ENCODE measurements around the gene MDK. TPM values are rescaled to one million over a fixed set of nuclear protein-coding genes. Genes with fewer than 3 reads are reported as not detected.

Gene MDK
- total RNA-seq, 2 donors from 2014 or later = 644 to 1,502 TPM

- peaks cover 49% of the 10 kb centered on the region for H3K27me3 Mint-ChIP-seq (ENCODE audit: insufficient read depth)
- peaks cover 20% of the 10 kb centered on the region for H3K27me3 ChIP-seq (ENCODE audit: control insufficient read depth, insufficient read depth, low read length, poor library complexity, severe bottlenecking)
- H3K4me3 ChIP-seq (ENCODE audit: low read length) = no peak overlapping the region
- WGBS, 2 experiments (ENCODE audit: insufficient coverage in 1 of 2, insufficient read length in 1 of 2) = 83 to 100% methylated on average over 1 to 2 of the region's 2 CpGs
- no peaks in the 10 kb centered on the region for H3K36me3 Mint-ChIP-seq (ENCODE audit: low read depth)
- TF ChIP-seq CTCF (conservative IDR thresholded peaks at IDR 0.05) = no peak
- no peak overlapping the region for H3K4me3 Mint-ChIP-seq
- peak; percentile 71 for DNase-seq
- no peaks in the 10 kb centered on the region for H3K9me3 Mint-ChIP-seq
- no peak overlapping the region for H3K9ac ChIP-seq (ENCODE audit: extremely low read depth, low read length, poor library complexity, severe bottlenecking)
- H3K36me3 ChIP-seq (ENCODE audit: control insufficient read depth, insufficient read depth, low read length) = no peaks in the 10 kb centered on the region
- H3K9me3 ChIP-seq (ENCODE audit: control insufficient read depth, low read length) = no peaks in the 10 kb centered on the region
- H3K4me1 ChIP-seq (ENCODE audit: control insufficient read depth, insufficient read depth, low read length) = peaks cover 14% of the 10 kb centered on the region
- H3K27ac Mint-ChIP-seq = peak overlapping the region; percentile 84
- peaks cover 44% of the 10 kb centered on the region for H3K4me1 Mint-ChIP-seq
- no peak overlapping the region for H3K27ac ChIP-seq (ENCODE audit: low read depth, low read length)
Measured at GRCh38 chr11:46339816-46340215, 41.7 kb upstream of the MDK start.

GRCh38 chr11:46341454-46341853 is 40.0 kb upstream of the MDK start:
- no peak overlapping the region for H3K4me3 ChIP-seq (ENCODE audit: low read length)
- peaks cover 16% of the 10 kb centered on the region for H3K27me3 ChIP-seq (ENCODE audit: control insufficient read depth, insufficient read depth, low read length, poor library complexity, severe bottlenecking)
- no peaks in the 10 kb centered on the region for H3K9me3 ChIP-seq (ENCODE audit: control insufficient read depth, low read length)
- no peak overlapping the region for H3K4me3 Mint-ChIP-seq
- no peak overlapping the region for H3K27ac Mint-ChIP-seq
- peaks cover 49% of the 10 kb centered on the region for H3K27me3 Mint-ChIP-seq (ENCODE audit: insufficient read depth)
- no peak overlapping the region for H3K27ac ChIP-seq (ENCODE audit: low read depth, low read length)
- H3K4me1 ChIP-seq (ENCODE audit: control insufficient read depth, insufficient read depth, low read length) = peaks cover 14% of the 10 kb centered on the region
- no peaks in the 10 kb centered on the region for H3K36me3 Mint-ChIP-seq (ENCODE audit: low read depth)
- 92% methylated on average over 3 of the region's 3 CpGs for WGBS, 2 experiments (ENCODE audit: insufficient coverage in 1 of 2, insufficient read length in 1 of 2)
- no peak for TF ChIP-seq CTCF (conservative IDR thresholded peaks at IDR 0.05)
- H3K9me3 Mint-ChIP-seq = no peaks in the 10 kb centered on the region
- no peak overlapping the region for H3K9ac ChIP-seq (ENCODE audit: extremely low read depth, low read length, poor library complexity, severe bottlenecking)
- H3K36me3 ChIP-seq (ENCODE audit: control insufficient read depth, insufficient read depth, low read length) = no peaks in the 10 kb centered on the region
- no peak for DNase-seq
- H3K4me1 Mint-ChIP-seq = peaks cover 51% of the 10 kb centered on the region

GRCh38 chr11:46342239-46342638 is 39.2 kb upstream of the MDK start:
- Mint-ChIP-seq H3K4me1 (peaks cover 54% of the 10 kb centered on the region), H3K27ac (peak overlapping the region; percentile 31), H3K9me3 (no peaks in the 10 kb centered on the region), H3K4me3 (no peak overlapping the region), H3K27me3 (ENCODE audit: insufficient read depth) (peaks cover 48% of the 10 kb centered on the region), H3K36me3 (ENCODE audit: low read depth) (no peaks in the 10 kb centered on the region)
- H3K9ac ChIP-seq (ENCODE audit: extremely low read depth, low read length, poor library complexity, severe bottlenecking) = no peak overlapping the region
- TF ChIP-seq CTCF (conservative IDR thresholded peaks at IDR 0.05) = no peak
- no peaks in the 10 kb centered on the region for H3K9me3 ChIP-seq (ENCODE audit: control insufficient read depth, low read length)
- H3K4me3 ChIP-seq (ENCODE audit: low read length) = no peak overlapping the region
- H3K27ac ChIP-seq (ENCODE audit: low read depth, low read length) = no peak overlapping the region
- peaks cover 14% of the 10 kb centered on the region for H3K4me1 ChIP-seq (ENCODE audit: control insufficient read depth, insufficient read depth, low read length)
- peaks cover 17% of the 10 kb centered on the region for H3K27me3 ChIP-seq (ENCODE audit: control insufficient read depth, insufficient read depth, low read length, poor library complexity, severe bottlenecking)
- peak; percentile 83 for DNase-seq
- no peaks in the 10 kb centered on the region for H3K36me3 ChIP-seq (ENCODE audit: control insufficient read depth, insufficient read depth, low read length)
- 62 to 67% methylated on average over 2 to 5 of the region's 5 CpGs for WGBS, 2 experiments (ENCODE audit: insufficient coverage in 1 of 2, insufficient read length in 1 of 2)

All from endodermal cell (in vitro differentiated cells).